Fibroblast of pulmonary artery (primary cell): ENCODE measurements around the gene CALML5.
A peak's percentile ranks its signal among the peaks of the same experiment; 100 is the strongest.

Source experiments
- DNase-seq: peaks from one replicate; pipeline ENCODE4 v3.0.0-alpha.2; 2010; ENCODE audit warnings: low read depth
- H3K4me3 ChIP-seq: replicated peaks from 2 replicates; pipeline ENCODE4 v1.5.1; 2011; ENCODE audit warnings: low read depth, mild to moderate bottlenecking, control low read depth, low read length, moderate library complexity
- TF ChIP-seq, protein P1 (sequence below): IDR thresholded peaks from 2 replicates; pipeline ENCODE4 v1.5.1; 2011; ENCODE audit warnings: mild to moderate bottlenecking, control low read depth, low read length, inconsistent platforms; ENCODE audit errors: missing control alignments

CALML5 gene, protein sequence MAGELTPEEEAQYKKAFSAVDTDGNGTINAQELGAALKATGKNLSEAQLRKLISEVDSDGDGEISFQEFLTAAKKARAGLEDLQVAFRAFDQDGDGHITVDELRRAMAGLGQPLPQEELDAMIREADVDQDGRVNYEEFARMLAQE

GRCh38 chr10:5499493-5500140 lies at the start of gene CALML5:
Gene CALML5 (minus strand): TSS chr10:5499570. CDS start chr10:5499438, 132 bp downstream.
- TF ChIP-seq, protein P1, sequence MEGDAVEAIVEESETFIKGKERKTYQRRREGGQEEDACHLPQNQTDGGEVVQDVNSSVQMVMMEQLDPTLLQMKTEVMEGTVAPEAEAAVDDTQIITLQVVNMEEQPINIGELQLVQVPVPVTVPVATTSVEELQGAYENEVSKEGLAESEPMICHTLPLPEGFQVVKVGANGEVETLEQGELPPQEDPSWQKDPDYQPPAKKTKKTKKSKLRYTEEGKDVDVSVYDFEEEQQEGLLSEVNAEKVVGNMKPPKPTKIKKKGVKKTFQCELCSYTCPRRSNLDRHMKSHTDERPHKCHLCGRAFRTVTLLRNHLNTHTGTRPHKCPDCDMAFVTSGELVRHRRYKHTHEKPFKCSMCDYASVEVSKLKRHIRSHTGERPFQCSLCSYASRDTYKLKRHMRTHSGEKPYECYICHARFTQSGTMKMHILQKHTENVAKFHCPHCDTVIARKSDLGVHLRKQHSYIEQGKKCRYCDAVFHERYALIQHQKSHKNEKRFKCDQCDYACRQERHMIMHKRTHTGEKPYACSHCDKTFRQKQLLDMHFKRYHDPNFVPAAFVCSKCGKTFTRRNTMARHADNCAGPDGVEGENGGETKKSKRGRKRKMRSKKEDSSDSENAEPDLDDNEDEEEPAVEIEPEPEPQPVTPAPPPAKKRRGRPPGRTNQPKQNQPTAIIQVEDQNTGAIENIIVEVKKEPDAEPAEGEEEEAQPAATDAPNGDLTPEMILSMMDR, result no peak
- no peak for DNase-seq
- no peak within 1 kb of the TSS for H3K4me3 ChIP-seq

- peak overlapping the region; percentile 13 for H3K4me3 ChIP-seq
Measured at GRCh38 chr10:5547931-5548660, 48.7 kb upstream of the CALML5 start.

GRCh38 chr10:5547681-5547930 lies 48.2 kb upstream of the CALML5 start:
- peak; percentile 22 for DNase-seq
- H3K4me3 ChIP-seq, result peak overlapping the region; percentile 13
- TF ChIP-seq, protein P1, result no peak

More at GRCh38 chr10:5547931-5548660, 48.7 kb upstream of the CALML5 start:
- TF ChIP-seq, protein P1, result no peak
- no peak for DNase-seq

- TF ChIP-seq, protein P1, result no peak
- H3K4me3 ChIP-seq, result no peak overlapping the region
- DNase-seq, result peak; percentile 20
Measured at GRCh38 chr10:5546891-5547680, 47.7 kb upstream of the CALML5 start.

GRCh38 chr10:5545778-5546710 lies 46.7 kb upstream of the CALML5 start:
- peak; percentile 79 for DNase-seq
- TF ChIP-seq, protein P1, result no peak
- no peak overlapping the region for H3K4me3 ChIP-seq

GRCh38 chr10:5545426-5545777 lies 46.0 kb upstream of the CALML5 start:
- H3K4me3 ChIP-seq, result no peak overlapping the region
- TF ChIP-seq, protein P1, result no peak
- no peak for DNase-seq
